Measurements from ENCODE around the gene PADI2.

- TF ChIP-seq, protein P1, sequence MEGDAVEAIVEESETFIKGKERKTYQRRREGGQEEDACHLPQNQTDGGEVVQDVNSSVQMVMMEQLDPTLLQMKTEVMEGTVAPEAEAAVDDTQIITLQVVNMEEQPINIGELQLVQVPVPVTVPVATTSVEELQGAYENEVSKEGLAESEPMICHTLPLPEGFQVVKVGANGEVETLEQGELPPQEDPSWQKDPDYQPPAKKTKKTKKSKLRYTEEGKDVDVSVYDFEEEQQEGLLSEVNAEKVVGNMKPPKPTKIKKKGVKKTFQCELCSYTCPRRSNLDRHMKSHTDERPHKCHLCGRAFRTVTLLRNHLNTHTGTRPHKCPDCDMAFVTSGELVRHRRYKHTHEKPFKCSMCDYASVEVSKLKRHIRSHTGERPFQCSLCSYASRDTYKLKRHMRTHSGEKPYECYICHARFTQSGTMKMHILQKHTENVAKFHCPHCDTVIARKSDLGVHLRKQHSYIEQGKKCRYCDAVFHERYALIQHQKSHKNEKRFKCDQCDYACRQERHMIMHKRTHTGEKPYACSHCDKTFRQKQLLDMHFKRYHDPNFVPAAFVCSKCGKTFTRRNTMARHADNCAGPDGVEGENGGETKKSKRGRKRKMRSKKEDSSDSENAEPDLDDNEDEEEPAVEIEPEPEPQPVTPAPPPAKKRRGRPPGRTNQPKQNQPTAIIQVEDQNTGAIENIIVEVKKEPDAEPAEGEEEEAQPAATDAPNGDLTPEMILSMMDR (IDR thresholded peaks at IDR 0.05), result no peak
- TF ChIP-seq POLR2A (IDR thresholded peaks at IDR 0.05), result no peak
Measured at GRCh38 chr1:17141441-17142197, 22.4 kb upstream of the PADI2 start.
